ENCODE measurements around the gene ZBTB7A.

ZBTB7A gene

DNA sequence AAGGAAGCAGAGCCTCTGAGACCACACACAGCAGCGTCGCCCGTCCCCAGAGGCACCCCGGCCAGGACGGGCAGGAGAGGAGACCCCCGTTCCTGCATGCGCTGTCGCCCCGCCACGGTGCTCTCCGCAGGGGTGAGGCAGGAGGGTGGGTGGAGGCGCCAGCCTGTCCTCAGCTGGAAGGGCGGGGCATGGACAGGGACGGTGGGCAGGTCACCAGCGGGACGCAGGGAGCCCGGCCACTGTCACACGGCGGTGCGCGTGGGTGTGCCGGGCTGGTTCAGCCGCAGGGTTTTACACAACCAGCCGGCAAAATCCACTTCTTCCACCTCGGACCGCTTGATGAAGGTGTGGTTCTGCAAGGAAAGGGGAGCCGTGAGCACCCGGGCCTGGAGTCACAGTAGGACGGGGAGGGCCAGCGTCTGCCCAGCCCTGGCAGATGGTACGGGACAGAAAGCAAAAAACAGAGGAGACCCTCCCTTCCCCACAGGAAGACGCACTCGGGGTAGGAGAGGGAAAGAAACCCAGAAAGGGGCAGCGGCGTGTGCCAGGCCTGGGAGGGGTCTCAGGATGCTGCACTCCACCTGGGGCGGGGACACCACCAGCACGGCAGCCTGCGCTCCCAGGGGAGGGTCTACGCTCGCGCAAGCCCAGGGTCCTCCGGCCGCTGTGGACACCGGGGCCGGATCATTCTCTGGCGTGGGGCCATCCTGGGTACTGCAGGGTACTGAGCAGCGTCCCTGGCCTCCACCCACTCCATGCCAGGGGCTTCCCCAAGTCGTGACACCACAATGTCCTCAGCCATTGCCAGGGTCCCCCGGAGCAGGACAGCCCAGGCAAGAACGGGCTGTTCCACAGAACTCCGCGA, 23.9 kb upstream of the ZBTB7A start:
- H3K27ac ChIP-seq (ENCODE audit: extremely low read depth, low read depth, low read length): no peak overlapping the region
- CTCF ChIA-PET: no interaction called here
- H3K4me3 ChIP-seq (ENCODE audit: low read depth, low read length): no peak overlapping the region
- TF ChIP-seq ZNF600 (tag by site-specific recombination; IDR thresholded peaks at IDR 0.05): 0 out of 2 replicates have a peak, but pooled peaks have one; percentile 13
- TF ChIP-seq ZNF202 (tag by site-specific recombination; IDR thresholded peaks at IDR 0.05; ENCODE audit: borderline replicate concordance): no peak
- H3K36me3 ChIP-seq (ENCODE audit: control insufficient read depth in 2 of 2, insufficient read depth in 1 of 2, low read length in 2 of 2): peaks cover 0 to 55% of the 10 kb centered on the region in 2 experiments; a peak in 2 of 3 replicates
- H3K9me3 ChIP-seq (ENCODE audit: control insufficient read depth, insufficient read depth, low read depth, low read length): no peaks in the 10 kb centered on the region
- no peaks in the 10 kb centered on the region; the same call in 1 of the 2 replicates for H3K4me1 ChIP-seq (ENCODE audit: control insufficient read depth, insufficient read depth, low read length)
- POLR2A ChIA-PET: no interaction called here

DNA sequence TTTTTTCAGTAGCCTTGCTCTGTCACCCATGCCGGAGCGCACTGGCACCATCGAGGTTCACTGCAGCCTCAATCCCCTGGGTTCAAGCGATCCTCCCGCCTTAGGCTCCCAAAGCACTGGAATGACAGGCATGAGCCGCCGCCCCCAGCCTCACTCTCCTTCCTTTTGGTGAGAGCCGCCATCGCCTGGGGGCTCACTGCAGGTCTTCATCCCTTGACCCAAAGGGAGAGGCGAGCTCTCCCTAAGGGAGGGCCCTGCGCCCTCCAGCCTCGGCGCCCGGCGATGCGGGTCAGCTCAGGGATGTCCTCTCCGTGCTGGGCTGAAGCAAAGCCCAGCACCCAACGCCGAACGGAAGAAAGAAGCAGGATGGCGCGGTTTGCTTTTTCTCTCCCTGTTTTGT, 23.2 kb upstream of the ZBTB7A start:
- Histone ChIP-seq H3K36me3 (ENCODE audit: control insufficient read depth in 2 of 2, insufficient read depth in 1 of 2, low read length in 2 of 2) (peaks cover 0 to 49% of the 10 kb centered on the region in 2 experiments; a peak in 2 of 3 replicates), H3K9me3 (ENCODE audit: control insufficient read depth, insufficient read depth, low read depth, low read length) (no peaks in the 10 kb centered on the region), H3K4me3 (ENCODE audit: low read depth, low read length) (no peak overlapping the region), H3K4me1 (ENCODE audit: control insufficient read depth, insufficient read depth, low read length) (no peaks in the 10 kb centered on the region; the same call in 1 of the 2 replicates), H3K27ac (ENCODE audit: extremely low read depth, low read depth, low read length) (no peak overlapping the region)
- POLR2A ChIA-PET: interaction anchor here (0.5 kb wide), 1 partner anchor 1631 kb away, joined by 4 read pairs; no protein-coding TSS in a partner anchor
- CTCF ChIA-PET: no interaction called here
- no peak for TF ChIP-seq SETDB1 (IDR thresholded peaks at IDR 0.05; ENCODE audit: insufficient read length, low read length)
- no peak for TF ChIP-seq ZNF837 (tag by site-specific recombination; IDR thresholded peaks at IDR 0.05)
- no peak for TF ChIP-seq ZNF558 (tag by site-specific recombination; IDR thresholded peaks at IDR 0.05)
- no peak for TF ChIP-seq IKZF3 (tag by site-specific recombination; IDR thresholded peaks at IDR 0.05)
- no peak for TF ChIP-seq ZNF747 (tag by site-specific recombination; IDR thresholded peaks at IDR 0.05)
- TF ChIP-seq, protein P1, sequence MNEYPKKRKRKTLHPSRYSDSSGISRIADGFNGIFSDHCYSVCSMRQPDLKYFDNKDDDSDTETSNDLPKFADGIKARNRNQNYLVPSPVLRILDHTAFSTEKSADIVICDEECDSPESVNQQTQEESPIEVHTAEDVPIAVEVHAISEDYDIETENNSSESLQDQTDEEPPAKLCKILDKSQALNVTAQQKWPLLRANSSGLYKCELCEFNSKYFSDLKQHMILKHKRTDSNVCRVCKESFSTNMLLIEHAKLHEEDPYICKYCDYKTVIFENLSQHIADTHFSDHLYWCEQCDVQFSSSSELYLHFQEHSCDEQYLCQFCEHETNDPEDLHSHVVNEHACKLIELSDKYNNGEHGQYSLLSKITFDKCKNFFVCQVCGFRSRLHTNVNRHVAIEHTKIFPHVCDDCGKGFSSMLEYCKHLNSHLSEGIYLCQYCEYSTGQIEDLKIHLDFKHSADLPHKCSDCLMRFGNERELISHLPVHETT (tag by site-specific recombination; IDR thresholded peaks at IDR 0.05): no peak
- no peak for TF ChIP-seq SALL2 (tag by site-specific recombination; IDR thresholded peaks at IDR 0.05; ENCODE audit: borderline replicate concordance)
- TF ChIP-seq, protein P2, sequence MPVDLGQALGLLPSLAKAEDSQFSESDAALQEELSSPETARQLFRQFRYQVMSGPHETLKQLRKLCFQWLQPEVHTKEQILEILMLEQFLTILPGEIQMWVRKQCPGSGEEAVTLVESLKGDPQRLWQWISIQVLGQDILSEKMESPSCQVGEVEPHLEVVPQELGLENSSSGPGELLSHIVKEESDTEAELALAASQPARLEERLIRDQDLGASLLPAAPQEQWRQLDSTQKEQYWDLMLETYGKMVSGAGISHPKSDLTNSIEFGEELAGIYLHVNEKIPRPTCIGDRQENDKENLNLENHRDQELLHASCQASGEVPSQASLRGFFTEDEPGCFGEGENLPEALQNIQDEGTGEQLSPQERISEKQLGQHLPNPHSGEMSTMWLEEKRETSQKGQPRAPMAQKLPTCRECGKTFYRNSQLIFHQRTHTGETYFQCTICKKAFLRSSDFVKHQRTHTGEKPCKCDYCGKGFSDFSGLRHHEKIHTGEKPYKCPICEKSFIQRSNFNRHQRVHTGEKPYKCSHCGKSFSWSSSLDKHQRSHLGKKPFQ (tag by site-specific recombination; IDR thresholded peaks at IDR 0.05): no peak
- TF ChIP-seq RBAK (tag by site-specific recombination; IDR thresholded peaks at IDR 0.05): no peak
- no peak for TF ChIP-seq GLIS2 (tag by site-specific recombination; IDR thresholded peaks at IDR 0.05)
- TF ChIP-seq EGR2 (tag by site-specific recombination; IDR thresholded peaks at IDR 0.05; ENCODE audit: low read depth): no peak
- TF ChIP-seq ZNF16 (tag by site-specific recombination; IDR thresholded peaks at IDR 0.05; ENCODE audit: low read depth): no peak

DNA sequence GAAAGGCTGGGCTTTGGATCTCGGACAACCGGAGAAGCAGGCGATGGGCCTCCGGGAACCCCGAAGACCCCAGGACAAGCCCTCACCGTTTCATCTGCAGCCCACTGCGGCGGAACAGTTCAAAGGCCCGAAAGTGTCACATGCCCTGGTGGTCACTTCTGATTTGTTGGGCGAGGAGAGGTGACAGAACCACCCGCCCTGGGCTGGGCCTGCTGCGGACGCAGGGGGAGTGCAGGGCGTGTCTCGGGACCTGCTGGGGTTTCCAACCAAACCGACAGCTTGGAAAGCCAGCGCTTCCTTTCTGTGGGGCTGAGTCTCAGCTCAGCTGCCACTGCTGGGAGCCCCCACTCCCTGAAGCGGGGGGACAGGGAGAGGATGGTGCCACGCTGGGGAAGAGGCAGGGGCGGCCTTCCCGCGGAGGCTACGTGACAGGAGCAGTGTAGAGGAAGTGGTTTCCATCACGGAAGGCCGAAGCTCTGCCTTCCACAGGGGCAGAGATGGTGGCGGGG, 22.8 kb upstream of the ZBTB7A start:
- Histone ChIP-seq H3K4me1 (ENCODE audit: control insufficient read depth, insufficient read depth, low read length) (no peaks in the 10 kb centered on the region; the same call in 1 of the 2 replicates), H3K36me3 (ENCODE audit: control insufficient read depth in 2 of 2, insufficient read depth in 1 of 2, low read length in 2 of 2) (peaks cover 0 to 44% of the 10 kb centered on the region in 2 experiments; a peak in 2 of 3 replicates), H3K27ac (ENCODE audit: extremely low read depth, low read depth, low read length) (no peak overlapping the region), H3K9me3 (ENCODE audit: control insufficient read depth, insufficient read depth, low read depth, low read length) (no peaks in the 10 kb centered on the region), H3K4me3 (ENCODE audit: low read depth, low read length) (no peak overlapping the region)
- POLR2A ChIA-PET: interaction anchor here (0.5 kb wide), 1 partner anchor 1632 kb away, joined by 4 read pairs; no protein-coding TSS in a partner anchor
- CTCF ChIA-PET: no interaction called here
- TF ChIP-seq, protein P3, sequence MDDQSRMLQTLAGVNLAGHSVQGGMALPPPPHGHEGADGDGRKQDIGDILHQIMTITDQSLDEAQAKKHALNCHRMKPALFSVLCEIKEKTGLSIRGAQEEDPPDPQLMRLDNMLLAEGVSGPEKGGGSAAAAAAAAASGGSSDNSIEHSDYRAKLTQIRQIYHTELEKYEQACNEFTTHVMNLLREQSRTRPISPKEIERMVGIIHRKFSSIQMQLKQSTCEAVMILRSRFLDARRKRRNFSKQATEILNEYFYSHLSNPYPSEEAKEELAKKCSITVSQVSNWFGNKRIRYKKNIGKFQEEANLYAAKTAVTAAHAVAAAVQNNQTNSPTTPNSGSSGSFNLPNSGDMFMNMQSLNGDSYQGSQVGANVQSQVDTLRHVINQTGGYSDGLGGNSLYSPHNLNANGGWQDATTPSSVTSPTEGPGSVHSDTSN (CRISPR knock-in tag; IDR thresholded peaks at IDR 0.05): no peak
- TF ChIP-seq, protein P4, sequence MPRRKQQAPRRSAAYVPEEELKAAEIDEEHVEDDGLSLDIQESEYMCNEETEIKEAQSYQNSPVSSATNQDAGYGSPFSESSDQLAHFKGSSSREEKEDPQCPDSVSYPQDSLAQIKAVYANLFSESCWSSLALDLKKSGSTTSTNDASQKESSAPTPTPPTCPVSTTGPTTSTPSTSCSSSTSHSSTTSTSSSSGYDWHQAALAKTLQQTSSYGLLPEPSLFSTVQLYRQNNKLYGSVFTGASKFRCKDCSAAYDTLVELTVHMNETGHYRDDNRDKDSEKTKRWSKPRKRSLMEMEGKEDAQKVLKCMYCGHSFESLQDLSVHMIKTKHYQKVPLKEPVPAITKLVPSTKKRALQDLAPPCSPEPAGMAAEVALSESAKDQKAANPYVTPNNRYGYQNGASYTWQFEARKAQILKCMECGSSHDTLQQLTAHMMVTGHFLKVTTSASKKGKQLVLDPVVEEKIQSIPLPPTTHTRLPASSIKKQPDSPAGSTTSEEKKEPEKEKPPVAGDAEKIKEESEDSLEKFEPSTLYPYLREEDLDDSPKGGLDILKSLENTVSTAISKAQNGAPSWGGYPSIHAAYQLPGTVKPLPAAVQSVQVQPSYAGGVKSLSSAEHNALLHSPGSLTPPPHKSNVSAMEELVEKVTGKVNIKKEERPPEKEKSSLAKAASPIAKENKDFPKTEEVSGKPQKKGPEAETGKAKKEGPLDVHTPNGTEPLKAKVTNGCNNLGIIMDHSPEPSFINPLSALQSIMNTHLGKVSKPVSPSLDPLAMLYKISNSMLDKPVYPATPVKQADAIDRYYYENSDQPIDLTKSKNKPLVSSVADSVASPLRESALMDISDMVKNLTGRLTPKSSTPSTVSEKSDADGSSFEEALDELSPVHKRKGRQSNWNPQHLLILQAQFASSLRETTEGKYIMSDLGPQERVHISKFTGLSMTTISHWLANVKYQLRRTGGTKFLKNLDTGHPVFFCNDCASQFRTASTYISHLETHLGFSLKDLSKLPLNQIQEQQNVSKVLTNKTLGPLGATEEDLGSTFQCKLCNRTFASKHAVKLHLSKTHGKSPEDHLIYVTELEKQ (tag by site-specific recombination; IDR thresholded peaks at IDR 0.05; ENCODE audit: borderline replicate concordance): no peak
- no peak for TF ChIP-seq MZF1 (tag by site-specific recombination; IDR thresholded peaks at IDR 0.05; ENCODE audit: borderline replicate concordance)
- TF ChIP-seq, protein P5, sequence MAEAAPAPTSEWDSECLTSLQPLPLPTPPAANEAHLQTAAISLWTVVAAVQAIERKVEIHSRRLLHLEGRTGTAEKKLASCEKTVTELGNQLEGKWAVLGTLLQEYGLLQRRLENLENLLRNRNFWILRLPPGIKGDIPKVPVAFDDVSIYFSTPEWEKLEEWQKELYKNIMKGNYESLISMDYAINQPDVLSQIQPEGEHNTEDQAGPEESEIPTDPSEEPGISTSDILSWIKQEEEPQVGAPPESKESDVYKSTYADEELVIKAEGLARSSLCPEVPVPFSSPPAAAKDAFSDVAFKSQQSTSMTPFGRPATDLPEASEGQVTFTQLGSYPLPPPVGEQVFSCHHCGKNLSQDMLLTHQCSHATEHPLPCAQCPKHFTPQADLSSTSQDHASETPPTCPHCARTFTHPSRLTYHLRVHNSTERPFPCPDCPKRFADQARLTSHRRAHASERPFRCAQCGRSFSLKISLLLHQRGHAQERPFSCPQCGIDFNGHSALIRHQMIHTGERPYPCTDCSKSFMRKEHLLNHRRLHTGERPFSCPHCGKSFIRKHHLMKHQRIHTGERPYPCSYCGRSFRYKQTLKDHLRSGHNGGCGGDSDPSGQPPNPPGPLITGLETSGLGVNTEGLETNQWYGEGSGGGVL (tag by site-specific recombination; IDR thresholded peaks at IDR 0.05): no peak
- no peak for TF ChIP-seq YY2 (tag by site-specific recombination; IDR thresholded peaks at IDR 0.05)

All from HEK293 (cell line).